IPS-15b (cell line): ENCODE data around the gene GRIK3.
A peak's percentile ranks its signal among the peaks of the same experiment; 100 is the strongest.

Experiments used
- H3K27me3 ChIP-seq: one replicate; pipeline ENCODE4 v1.6.1; 2013; ENCODE audit warnings: low read length; ENCODE audit not compliant: control insufficient read depth, insufficient read depth
- H3K36me3 ChIP-seq: one replicate; pipeline ENCODE4 v1.6.1; 2013; ENCODE audit warnings: low read length; ENCODE audit not compliant: control insufficient read depth, insufficient read depth
- H3K4me1 ChIP-seq: one replicate; pipeline ENCODE4 v1.6.1; 2013; ENCODE audit warnings: mild to moderate bottlenecking, low read length; ENCODE audit not compliant: control insufficient read depth, insufficient read depth
- H3K4me3 ChIP-seq: one replicate; pipeline ENCODE4 v1.5.1; 2013; ENCODE audit warnings: low read depth, low read length
- H3K9ac ChIP-seq: one replicate; pipeline ENCODE4 v1.6.1; 2013; ENCODE audit warnings: low read depth, mild to moderate bottlenecking, low read length
- H3K9me3 ChIP-seq: one replicate; pipeline ENCODE4 v1.6.1; 2013; ENCODE audit warnings: mild to moderate bottlenecking, low read length; ENCODE audit not compliant: control insufficient read depth, insufficient read depth

Gene GRIK3

DNA sequence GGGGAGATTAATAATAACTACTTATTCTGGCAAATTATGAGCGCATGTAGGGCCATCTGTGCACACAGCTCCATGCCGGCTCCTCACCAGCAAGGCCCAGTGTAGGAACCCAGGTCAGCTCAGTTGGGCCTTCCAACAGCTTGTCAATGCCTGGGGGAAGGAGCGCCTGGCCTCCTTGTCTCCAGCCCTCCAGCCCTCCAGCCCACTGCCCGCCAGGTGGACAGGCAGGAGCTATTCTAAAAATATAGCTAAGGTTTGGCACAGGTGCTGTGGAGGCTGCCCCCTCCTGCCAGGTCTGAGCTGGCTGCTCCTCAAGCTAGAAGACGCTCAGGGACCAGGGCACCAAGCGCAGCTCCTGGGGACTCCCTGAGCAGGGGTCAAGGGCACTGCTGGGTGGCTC, 85.7 kb downstream of the GRIK3 start:
- H3K4me1 ChIP-seq: no peaks in the 10 kb centered on the region
- no peak overlapping the region for H3K4me3 ChIP-seq
- no peaks in the 10 kb centered on the region for H3K27me3 ChIP-seq
- no peaks in the 10 kb centered on the region for H3K9me3 ChIP-seq
- H3K36me3 ChIP-seq: no peaks in the 10 kb centered on the region
- H3K9ac ChIP-seq: no peak overlapping the region

DNA sequence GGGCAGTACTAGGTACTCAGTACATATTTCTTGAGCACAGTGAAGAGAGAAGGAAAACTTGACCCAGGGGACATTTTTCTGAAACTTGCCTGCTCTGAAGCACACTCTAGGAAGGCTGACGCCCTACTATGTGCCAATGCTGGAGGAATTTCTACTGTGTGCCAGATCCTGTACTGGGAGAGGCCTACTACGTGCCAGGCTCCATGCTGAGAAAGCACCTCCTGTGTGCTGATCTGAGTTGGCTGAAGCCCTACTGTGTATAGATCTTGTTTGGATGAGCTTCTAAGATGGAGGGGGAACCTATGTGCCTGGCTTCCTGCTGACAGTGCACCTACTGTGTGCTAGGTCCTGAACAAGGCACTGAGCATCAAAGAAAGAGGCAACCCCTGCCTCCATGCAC, 86.2 kb downstream of the GRIK3 start:
- Histone ChIP-seq H3K4me3 (no peak overlapping the region), H3K4me1 (no peaks in the 10 kb centered on the region), H3K36me3 (no peaks in the 10 kb centered on the region), H3K9me3 (no peaks in the 10 kb centered on the region), H3K27me3 (no peaks in the 10 kb centered on the region), H3K9ac (no peak overlapping the region)

DNA sequence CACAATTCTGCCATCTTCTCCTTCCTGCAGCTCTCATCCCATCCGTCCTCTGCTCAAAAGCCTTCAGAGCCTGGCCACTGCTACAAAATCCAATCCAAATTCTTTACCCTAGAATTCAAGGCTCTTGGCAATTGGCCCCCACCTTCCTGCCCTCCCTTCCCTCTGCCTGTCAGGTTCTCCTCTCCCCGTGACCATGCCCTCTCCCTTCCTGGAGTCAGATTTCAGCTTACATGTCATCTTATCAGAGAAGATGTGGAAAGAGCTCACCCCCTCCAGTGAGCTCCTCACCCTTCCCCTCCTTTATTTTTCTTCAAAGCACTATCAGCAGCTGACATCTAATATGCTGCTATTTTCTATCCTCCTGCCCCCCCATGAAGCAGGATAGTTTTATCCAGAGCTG, 86.9 kb downstream of the GRIK3 start:
- H3K4me1 ChIP-seq: no peaks in the 10 kb centered on the region
- H3K4me3 ChIP-seq: no peak overlapping the region
- H3K27me3 ChIP-seq: no peaks in the 10 kb centered on the region
- H3K9ac ChIP-seq: peak overlapping the region; percentile 37
- no peaks in the 10 kb centered on the region for H3K9me3 ChIP-seq
- H3K36me3 ChIP-seq: no peaks in the 10 kb centered on the region

DNA sequence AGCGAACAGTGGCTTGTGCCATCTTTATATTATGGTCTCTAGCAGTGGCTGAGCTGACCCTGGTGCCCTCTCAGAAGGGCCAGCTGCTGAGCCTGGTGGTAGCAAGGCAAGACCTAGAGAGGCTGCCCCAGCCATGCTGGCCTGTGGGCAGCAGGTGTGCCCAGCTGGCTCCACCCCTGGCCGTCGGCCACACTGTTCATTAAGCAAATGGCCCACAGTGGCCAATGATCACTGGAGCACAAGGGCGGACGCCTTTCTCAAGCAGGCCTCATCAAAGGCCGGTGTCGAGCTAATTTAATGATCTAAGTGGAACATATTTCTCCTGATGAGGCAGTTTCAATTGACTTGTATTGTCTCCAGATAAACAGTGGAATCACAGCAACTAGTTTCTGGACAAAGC, 89.4 kb downstream of the GRIK3 start:
- Histone ChIP-seq H3K9me3 (no peaks in the 10 kb centered on the region), H3K36me3 (no peaks in the 10 kb centered on the region), H3K9ac (no peak overlapping the region), H3K4me1 (no peaks in the 10 kb centered on the region), H3K4me3 (no peak overlapping the region), H3K27me3 (no peaks in the 10 kb centered on the region)

DNA sequence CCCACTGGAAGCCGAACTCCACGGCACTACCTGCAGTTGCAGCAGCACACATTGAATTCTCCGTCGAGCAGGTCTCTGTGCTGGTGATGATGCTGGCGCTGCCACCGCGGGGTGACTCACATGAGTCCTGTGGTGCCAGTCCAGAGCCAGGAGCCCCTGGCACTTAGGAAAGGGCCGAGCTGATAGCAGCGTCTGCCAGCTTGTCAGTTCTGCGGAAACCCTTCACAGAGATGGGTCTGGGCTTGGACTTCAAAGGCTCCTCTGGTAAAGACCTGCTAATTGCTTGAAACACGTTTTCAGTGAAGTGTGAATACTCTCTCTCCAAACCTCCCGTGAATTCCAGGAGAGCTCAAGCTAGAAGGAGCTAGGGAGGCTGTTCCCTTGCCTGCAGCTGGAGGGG, 92.2 kb downstream of the GRIK3 start:
- Histone ChIP-seq H3K9ac (no peak overlapping the region), H3K4me3 (no peak overlapping the region), H3K27me3 (no peaks in the 10 kb centered on the region), H3K4me1 (no peaks in the 10 kb centered on the region), H3K36me3 (no peaks in the 10 kb centered on the region), H3K9me3 (no peaks in the 10 kb centered on the region)

DNA sequence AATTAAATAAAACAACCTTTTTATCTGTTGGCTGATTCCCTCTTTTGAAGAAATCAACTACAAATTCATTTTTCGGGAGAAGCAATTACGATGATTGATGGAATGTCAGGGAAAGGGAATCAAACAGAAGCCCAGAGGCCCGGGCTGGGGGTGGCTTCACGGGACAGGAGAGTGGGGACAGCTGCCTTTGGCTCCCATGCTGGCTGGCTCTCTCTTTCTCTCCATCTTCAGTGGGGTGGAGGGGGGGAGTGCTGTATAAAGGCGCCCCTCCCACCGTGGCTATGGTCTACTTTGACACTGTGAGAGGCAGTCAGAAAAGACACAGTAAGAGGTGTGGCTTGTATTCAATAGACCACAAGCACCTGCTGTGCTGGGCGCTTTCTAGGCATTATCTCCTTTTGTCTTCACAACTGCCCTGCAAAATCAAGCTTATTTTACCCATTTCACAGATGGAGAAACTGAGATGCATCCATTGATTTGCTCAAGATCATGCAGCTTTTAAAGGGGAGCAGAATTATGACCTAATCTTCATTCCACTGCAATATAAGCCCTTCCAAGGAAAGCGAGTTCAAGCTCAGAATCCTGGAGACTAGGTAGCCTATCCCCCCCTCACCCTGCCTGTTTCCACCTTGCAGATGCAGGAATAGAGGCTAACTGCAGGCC, 92.9 kb downstream of the GRIK3 start:
- Histone ChIP-seq H3K9me3 (no peaks in the 10 kb centered on the region), H3K27me3 (no peaks in the 10 kb centered on the region), H3K4me1 (no peaks in the 10 kb centered on the region), H3K36me3 (no peaks in the 10 kb centered on the region), H3K4me3 (no peak overlapping the region), H3K9ac (no peak overlapping the region)

DNA sequence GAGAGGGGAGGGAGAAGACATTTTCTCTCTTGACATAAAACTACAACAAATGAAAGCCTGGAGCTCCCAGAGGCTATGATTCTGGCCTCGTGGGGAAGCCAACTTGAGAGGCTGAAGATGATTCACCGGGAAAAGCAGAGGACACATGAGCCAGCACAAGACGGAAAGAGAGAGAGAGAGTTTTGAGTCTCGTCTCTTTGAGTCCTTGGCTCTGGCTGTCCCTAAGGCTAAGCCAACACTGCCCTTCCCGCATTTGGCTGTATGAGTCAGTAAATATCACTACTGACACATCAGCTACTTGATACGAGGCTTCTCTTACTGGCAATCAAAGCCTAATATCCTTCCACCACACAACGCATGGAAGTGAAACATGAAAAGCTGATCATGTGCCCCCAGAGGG, 95.5 kb downstream of the GRIK3 start:
- no peaks in the 10 kb centered on the region for H3K9me3 ChIP-seq
- no peaks in the 10 kb centered on the region for H3K36me3 ChIP-seq
- H3K9ac ChIP-seq: no peak overlapping the region
- no peaks in the 10 kb centered on the region for H3K27me3 ChIP-seq
- no peak overlapping the region for H3K4me3 ChIP-seq
- H3K4me1 ChIP-seq: no peaks in the 10 kb centered on the region

DNA sequence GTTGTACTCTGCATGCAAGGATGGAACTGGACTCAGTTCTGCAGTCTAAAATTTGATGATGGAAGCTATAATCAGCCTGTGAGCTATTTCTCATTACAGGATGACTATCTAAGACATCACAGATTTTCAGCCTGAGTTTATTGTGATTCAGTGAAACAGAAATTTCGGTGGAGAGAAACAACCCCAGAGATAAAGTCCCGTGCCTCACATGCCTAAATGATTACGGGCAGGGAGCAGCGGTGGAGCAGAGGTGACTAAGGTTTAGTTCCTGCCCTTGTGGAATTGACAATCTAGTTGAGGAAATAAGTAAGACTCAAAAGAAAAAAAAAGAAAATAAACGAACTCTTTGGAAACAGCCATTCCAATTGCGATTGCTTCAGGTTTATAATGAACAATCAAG, 96.9 kb downstream of the GRIK3 start:
- H3K9me3 ChIP-seq: no peaks in the 10 kb centered on the region
- no peaks in the 10 kb centered on the region for H3K27me3 ChIP-seq
- H3K4me1 ChIP-seq: no peaks in the 10 kb centered on the region

DNA sequence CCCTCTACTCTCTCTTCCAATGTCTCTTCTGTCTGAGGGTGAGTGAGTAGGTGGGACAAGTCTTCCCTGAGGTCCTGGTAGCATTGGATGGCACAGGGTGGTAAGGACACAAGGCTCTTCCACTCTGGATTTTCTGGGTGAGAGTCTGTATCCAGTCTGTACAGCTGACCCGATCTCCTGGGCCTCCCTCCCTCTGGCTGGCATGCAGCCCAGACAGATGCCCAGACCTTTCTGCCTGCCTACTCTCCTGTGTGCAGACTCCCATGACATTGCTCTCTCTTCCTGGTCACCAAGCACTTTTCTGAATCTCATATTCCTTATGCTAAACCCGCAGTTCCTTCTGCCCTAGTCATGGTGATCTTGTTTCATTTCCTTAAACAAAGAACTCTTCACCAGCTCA, 100.3 kb downstream of the GRIK3 start:
- no peaks in the 10 kb centered on the region for H3K9me3 ChIP-seq
- H3K27me3 ChIP-seq: no peaks in the 10 kb centered on the region
- H3K36me3 ChIP-seq: no peaks in the 10 kb centered on the region
- H3K9ac ChIP-seq: no peak overlapping the region
- no peak overlapping the region for H3K4me3 ChIP-seq
- H3K4me1 ChIP-seq: no peaks in the 10 kb centered on the region

More for the DNA sequence above, 96.9 kb downstream of the GRIK3 start:
- H3K36me3 ChIP-seq: no peaks in the 10 kb centered on the region
- no peak overlapping the region for H3K9ac ChIP-seq
- no peak overlapping the region for H3K4me3 ChIP-seq

DNA sequence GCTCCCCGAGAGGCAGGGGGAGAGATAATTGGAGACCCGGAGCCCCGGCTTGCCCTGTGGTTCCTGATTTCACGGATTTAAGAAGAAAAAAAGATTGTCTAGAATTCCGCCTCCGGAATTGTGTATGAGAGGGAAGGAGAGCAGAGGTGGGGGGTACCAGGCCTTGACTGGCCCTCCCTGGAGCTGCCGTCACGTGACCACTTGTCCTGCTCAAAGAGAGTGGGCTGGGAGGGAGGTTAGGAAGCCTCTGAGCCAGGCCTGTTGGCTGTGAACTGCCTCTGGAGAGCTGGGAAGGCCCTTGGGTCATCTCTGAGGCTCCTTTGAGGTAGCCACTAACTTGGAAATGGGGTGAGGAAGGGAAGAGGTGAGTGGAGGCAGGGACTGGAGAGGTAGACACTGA, 106.5 kb downstream of the GRIK3 start:
- H3K36me3 ChIP-seq: no peaks in the 10 kb centered on the region
- H3K4me1 ChIP-seq: peaks cover 2% of the 10 kb centered on the region
- no peaks in the 10 kb centered on the region for H3K9me3 ChIP-seq
- H3K9ac ChIP-seq: no peak overlapping the region
- H3K4me3 ChIP-seq: no peak overlapping the region
- no peaks in the 10 kb centered on the region for H3K27me3 ChIP-seq

DNA sequence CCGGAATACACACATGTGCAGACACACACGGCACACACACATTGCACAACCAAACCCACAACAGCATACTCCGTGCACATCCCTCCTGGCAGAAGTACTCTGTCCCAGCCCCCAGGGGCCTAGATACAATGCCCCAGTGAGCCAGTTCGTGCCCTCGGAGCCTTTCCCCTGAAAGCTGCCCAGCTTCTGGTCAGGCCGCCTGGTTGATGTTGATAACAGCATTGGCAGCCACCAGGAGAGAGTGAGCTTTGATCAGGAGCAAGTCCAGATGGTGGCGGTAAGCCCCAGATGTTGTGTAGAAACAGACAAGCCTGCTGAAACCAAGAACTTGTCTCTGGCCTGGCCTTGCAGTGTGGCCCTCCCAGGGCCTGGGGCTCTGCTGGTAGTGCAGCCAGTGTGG, 109.1 kb downstream of the GRIK3 start:
- peaks cover 4% of the 10 kb centered on the region for H3K4me1 ChIP-seq
- H3K4me3 ChIP-seq: no peak overlapping the region
- H3K9ac ChIP-seq: no peak overlapping the region
- no peaks in the 10 kb centered on the region for H3K27me3 ChIP-seq
- no peaks in the 10 kb centered on the region for H3K9me3 ChIP-seq
- H3K36me3 ChIP-seq: no peaks in the 10 kb centered on the region

DNA sequence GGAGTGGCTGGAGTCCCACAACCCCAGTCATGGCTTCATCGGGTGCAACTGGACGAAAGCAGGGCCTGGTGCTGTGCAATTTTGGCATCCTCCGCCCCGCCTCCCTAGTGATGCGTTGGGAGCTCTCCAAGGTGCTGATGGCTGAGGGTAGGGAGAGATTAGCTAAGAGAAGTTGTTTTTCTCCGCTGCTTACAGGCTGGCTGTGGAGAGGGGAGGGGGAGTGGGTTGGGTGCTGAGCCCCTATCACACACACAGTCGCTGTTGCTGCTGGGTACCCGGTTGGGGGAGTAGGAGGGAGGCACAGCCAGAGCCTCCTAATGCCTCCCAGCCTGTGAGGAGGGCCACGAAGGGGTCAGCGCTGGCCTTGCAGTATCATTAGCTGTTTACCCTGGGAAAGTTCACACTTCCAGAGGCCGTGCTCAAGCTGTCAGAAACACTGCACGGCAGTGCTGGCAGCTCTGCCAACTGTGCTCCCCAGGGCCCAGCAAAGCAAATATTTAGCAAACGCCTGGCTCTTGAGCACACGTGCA, 110.0 kb downstream of the GRIK3 start:
- Histone ChIP-seq H3K27me3 (no peaks in the 10 kb centered on the region), H3K9ac (no peak overlapping the region), H3K36me3 (no peaks in the 10 kb centered on the region), H3K9me3 (no peaks in the 10 kb centered on the region), H3K4me3 (no peak overlapping the region), H3K4me1 (peaks cover 4% of the 10 kb centered on the region)
